ENCODE results near the gene INPP5A. TPM values are rescaled to one million over a fixed set of nuclear protein-coding genes. Genes with fewer than 3 reads are reported as not detected.

Gene INPP5A
- total RNA-seq, 1 experiment from 2014 or later: 16.6 TPM

GRCh38 chr10:132652936-132653590, 115.5 kb downstream of the INPP5A start:
- CTCF ChIA-PET: no interaction called here
- Mint-ChIP-seq H3K36me3 (ENCODE audit: insufficient read depth, unreplicated experiment) (peaks cover 8% of the 10 kb centered on the region), H3K27me3 (ENCODE audit: unreplicated experiment) (no peaks in the 10 kb centered on the region), H3K4me1 (ENCODE audit: low read depth, unreplicated experiment) (no peaks in the 10 kb centered on the region), H3K4me3 (ENCODE audit: low read depth, unreplicated experiment) (no peak overlapping the region), H3K9me3 (ENCODE audit: low read depth, unreplicated experiment) (no peaks in the 10 kb centered on the region), H3K27ac (ENCODE audit: unreplicated experiment) (no peak overlapping the region)
- BruUV-seq (replicated peaks): no TSS peak
- no peak for TF ChIP-seq CTCF (IDR thresholded peaks at IDR 0.05; ENCODE audit: unreplicated experiment)
- DNase-seq: no peak
- intact Hi-C loops (cut with micrococcal nuclease; ENCODE audit: unreplicated experiment): no loop called here

- no peaks in the 10 kb centered on the region for H3K27me3 Mint-ChIP-seq (ENCODE audit: unreplicated experiment)
- BruUV-seq (replicated peaks): no TSS peak
- H3K27ac Mint-ChIP-seq (ENCODE audit: unreplicated experiment): no peak overlapping the region
- no peaks in the 10 kb centered on the region for H3K9me3 Mint-ChIP-seq (ENCODE audit: low read depth, unreplicated experiment)
- intact Hi-C loops (cut with micrococcal nuclease; ENCODE audit: unreplicated experiment): loop anchor here (2.0 kb wide), 1 partner anchor 233 kb away; no protein-coding TSS in a partner anchor
- CTCF ChIA-PET: no interaction called here
- no peaks in the 10 kb centered on the region for H3K4me1 Mint-ChIP-seq (ENCODE audit: low read depth, unreplicated experiment)
- no peak for TF ChIP-seq CTCF (IDR thresholded peaks at IDR 0.05; ENCODE audit: unreplicated experiment)
- peaks cover 8% of the 10 kb centered on the region for H3K36me3 Mint-ChIP-seq (ENCODE audit: insufficient read depth, unreplicated experiment)
- no peak for DNase-seq
- H3K4me3 Mint-ChIP-seq (ENCODE audit: low read depth, unreplicated experiment): no peak overlapping the region
Measured at GRCh38 chr10:132653721-132654120, 116.1 kb downstream of the INPP5A start.

- intact Hi-C loops (cut with micrococcal nuclease; ENCODE audit: unreplicated experiment): loop anchor here (2.0 kb wide), 1 partner anchor 233 kb away; no protein-coding TSS in a partner anchor
- DNase-seq: no peak
- H3K4me1 Mint-ChIP-seq (ENCODE audit: low read depth, unreplicated experiment): no peaks in the 10 kb centered on the region
- no peak for TF ChIP-seq CTCF (IDR thresholded peaks at IDR 0.05; ENCODE audit: unreplicated experiment)
- H3K27me3 Mint-ChIP-seq (ENCODE audit: unreplicated experiment): no peaks in the 10 kb centered on the region
- peak overlapping the region; percentile 52 for H3K27ac Mint-ChIP-seq (ENCODE audit: unreplicated experiment)
- H3K9me3 Mint-ChIP-seq (ENCODE audit: low read depth, unreplicated experiment): no peaks in the 10 kb centered on the region
- CTCF ChIA-PET: no interaction called here
- H3K36me3 Mint-ChIP-seq (ENCODE audit: insufficient read depth, unreplicated experiment): peaks cover 8% of the 10 kb centered on the region
- no TSS peak for BruUV-seq (replicated peaks)
- no peak overlapping the region for H3K4me3 Mint-ChIP-seq (ENCODE audit: low read depth, unreplicated experiment)
Measured at GRCh38 chr10:132654121-132654571, 116.6 kb downstream of the INPP5A start.

- Mint-ChIP-seq H3K27me3 (ENCODE audit: unreplicated experiment) (no peaks in the 10 kb centered on the region), H3K9me3 (ENCODE audit: low read depth, unreplicated experiment) (no peaks in the 10 kb centered on the region), H3K27ac (ENCODE audit: unreplicated experiment) (peak overlapping the region; percentile 52), H3K4me3 (ENCODE audit: low read depth, unreplicated experiment) (no peak overlapping the region), H3K36me3 (ENCODE audit: insufficient read depth, unreplicated experiment) (peaks cover 8% of the 10 kb centered on the region), H3K4me1 (ENCODE audit: low read depth, unreplicated experiment) (no peaks in the 10 kb centered on the region)
- TF ChIP-seq CTCF (IDR thresholded peaks at IDR 0.05; ENCODE audit: unreplicated experiment): peak; percentile 80
- no TSS peak for BruUV-seq (replicated peaks)
- CTCF ChIA-PET: interaction anchor here (0.6 kb wide), 1 partner anchor 8 kb away, joined by 8 read pairs; no protein-coding TSS in a partner anchor
- DNase-seq: peak; percentile 59
- intact Hi-C loops (cut with micrococcal nuclease; ENCODE audit: unreplicated experiment): loop anchor here (2.0 kb wide), 1 partner anchor 232 kb away; no protein-coding TSS in a partner anchor
Measured at GRCh38 chr10:132654708-132655661, 117.4 kb downstream of the INPP5A start.

Data from Calu3 (cell line).